A549 (cell line): ENCODE measurements around the gene HOXB4. TPM values are rescaled to one million over a fixed set of nuclear protein-coding genes. Genes with fewer than 3 reads are reported as not detected.

Source experiments
- ATAC-seq, 2 experiments: fragments of 200-7000 bp in 1 of 2; fragments of >200 bp in 1 of 2; cut with Nextera tagmentation in 1 of 2; cut with Tn5 transposase in 1 of 2; 3 replicates each; pipeline versions ENCODE4 v1.8.0 to v1.9.1; 2018 to 2020; ENCODE audit warnings: mild to moderate bottlenecking in 1 of 2, moderate library complexity in 1 of 2
- CTCF ChIA-PET: fragments of 300-600 bp; sonication (Branson Sonifier 250); formaldehyde crosslinking; extraction: SDS; loops from one replicate; lab custom pipeline; 2021; ENCODE audit warnings: antibody characterized with exemption, inconsistent platforms; lab: Yijun Ruan, JAX
- POLR2A ChIA-PET: fragments of 350-600 bp; formaldehyde crosslinking; extraction: SDS; loops from one replicate; lab custom pipeline; 2021; ENCODE audit warnings: antibody characterized with exemption, inconsistent platforms; lab: Yijun Ruan, JAX
- DNase-seq, 2 experiments: peaks; one replicate each; pipeline versions ENCODE4 v3.0.0 to v3.0.0-alpha.2; 2011 to 2016; ENCODE audit warnings: low read depth in 1 of 2, low spot score in 1 of 2
- FAIRE-seq: peaks from 2 replicates; lab custom pipeline; 2011; peaks lifted over from hg19 to GRCh38; lab: Jason Lieb, UNC
- H3K27ac ChIP-seq, 2 experiments: fragments of >200 bp; sonication (Bioruptor Twin); formaldehyde crosslinking; 3 replicates each; pipeline ENCODE4 v1.5.1; 2016 to 2017
- H3K4me1 ChIP-seq: fragments of >200 bp; sonication (Bioruptor Twin); formaldehyde crosslinking; 3 replicates; pipeline ENCODE4 v1.6.1; 2016
- H3K4me2 ChIP-seq: fragments of >200 bp; sonication (Bioruptor Twin); formaldehyde crosslinking; 3 replicates; pipeline ENCODE4 v1.6.1; 2016
- H3K4me3 ChIP-seq: fragments of >200 bp; sonication (Bioruptor Twin); formaldehyde crosslinking; 3 replicates; pipeline ENCODE4 v1.5.1; 2016
- H3K9me3 ChIP-seq: fragments of >200 bp; sonication (Bioruptor Twin); formaldehyde crosslinking; 3 replicates; pipeline ENCODE4 v1.6.1; 2016
- CEBPB ChIP-seq, 2 experiments: fragments of >200 bp in 1 of 2; sonication (Bioruptor Twin) in 1 of 2; formaldehyde crosslinking in 1 of 2; IDR thresholded peaks; 2 replicates each; pipeline ENCODE4 v1.6.1; 2012 to 2016
- FOSB ChIP-seq: fragments of 250-450 bp; sonication (Bioruptor Pico); IDR thresholded peaks from 2 replicates; pipeline ENCODE4 v1.5.0; 2020; ENCODE audit warnings: mild to moderate bottlenecking, moderate library complexity
- GATA3 ChIP-seq: IDR thresholded peaks from 2 replicates; pipeline ENCODE4 v1.6.1; 2012; ENCODE audit warnings: borderline replicate concordance
- HDAC2 ChIP-seq: fragments of 200-600 bp; sonication (generic); IDR thresholded peaks from 2 replicates; pipeline ENCODE4 v1.6.1; 2016
- HEYL ChIP-seq: fragments of 250-450 bp; sonication (Bioruptor Pico); IDR thresholded peaks from 2 replicates; pipeline ENCODE4 v1.8.0; 2021; ENCODE audit warnings: mild to moderate bottlenecking, moderate library complexity
- HOXA7 ChIP-seq: fragments of 250-450 bp; sonication (Bioruptor Pico); IDR thresholded peaks from 2 replicates; pipeline ENCODE4 v1.5.0; 2020; ENCODE audit warnings: mild to moderate bottlenecking, moderate library complexity
- HOXB13 ChIP-seq: fragments of 250-450 bp; sonication (Bioruptor Pico); IDR thresholded peaks from 2 replicates; pipeline ENCODE4 v1.5.0; 2020; ENCODE audit warnings: low read depth, mild to moderate bottlenecking, moderate library complexity
- HOXB5 ChIP-seq: fragments of 250-450 bp; sonication (Bioruptor Pico); IDR thresholded peaks from 2 replicates; pipeline ENCODE4 v1.5.0; 2020; ENCODE audit warnings: mild to moderate bottlenecking, moderate library complexity
- JUN ChIP-seq, 2 experiments: fragments of >200 bp; sonication (Bioruptor Twin); formaldehyde crosslinking; IDR thresholded peaks; 2 replicates in 1 of 2; 3 replicates in 1 of 2; pipeline ENCODE4 v1.6.1; 2016 to 2017
- MAZ ChIP-seq: fragments of 150-350 bp; IDR thresholded peaks from 2 replicates; pipeline ENCODE4 v1.6.1; 2014; ENCODE audit warnings: antibody characterized with exemption, low read depth, low read length, borderline replicate concordance
- NFE2L2 ChIP-seq: fragments of 150-350 bp; conservative IDR thresholded peaks from 2 replicates; pipeline ENCODE4 v1.6.1; 2014; ENCODE audit warnings: low read length
- NPAS2 ChIP-seq: fragments of 250-450 bp; sonication (Bioruptor Pico); IDR thresholded peaks from 2 replicates; pipeline ENCODE4 v1.8.0; 2022; ENCODE audit warnings: mild to moderate bottlenecking, moderate library complexity, borderline replicate concordance
- PBX3 ChIP-seq: IDR thresholded peaks from 2 replicates; pipeline ENCODE4 v1.6.1; 2012
- ZFP36 ChIP-seq: fragments of 450-650 bp; IDR thresholded peaks from 2 replicates; pipeline ENCODE4 v1.6.1; 2014; ENCODE audit warnings: borderline replicate concordance; ENCODE audit not compliant: partially characterized antibody
- ZSCAN20 ChIP-seq: fragments of 250-450 bp; sonication (Bioruptor Pico); IDR thresholded peaks from 2 replicates; pipeline ENCODE4 v1.8.0; 2022; ENCODE audit warnings: mild to moderate bottlenecking, moderate library complexity
- WGBS: methylation state at CpG from one replicate; pipeline ENCODE4 v1.1.6; 2017; ENCODE audit errors: missing lambda C conversion rate; 5-methylcytosine and 5-hydroxymethylcytosine counted together
- polyA plus RNA-seq, 4 experiments: library from polyadenylated mRNA; depleted of rRNA in 3 of 4; stranded (reverse); fragments of >200 nt; fragmentation: RNase III in 1 of 4; extraction: RNeasy Plus Mini Kit Qiagen cat#74134 plus additional on column Dnase treatment in 1 of 4; gene quantifications; 2 replicates in 3 of 4; 3 replicates in 1 of 4; pipeline ENCODE4 v1.2.3, GENCODE V29; 2011 to 2017
- TF ChIP-seq, protein P1 (sequence below): IDR thresholded peaks from 2 replicates; pipeline ENCODE4 v1.6.1; 2012; ENCODE audit warnings: low read depth, borderline replicate concordance
- TF ChIP-seq, protein P2 (sequence below): fragments of 250-450 bp; sonication (Bioruptor Pico); IDR thresholded peaks from 2 replicates; pipeline ENCODE4 v1.5.0; 2020; ENCODE audit warnings: low read depth, mild to moderate bottlenecking, moderate library complexity

HOXB4 gene
- polyA plus RNA-seq, 2 of the 4 experiments (the other 2 are of a cell fraction), result 0.30 to 0.74 TPM

DNA sequence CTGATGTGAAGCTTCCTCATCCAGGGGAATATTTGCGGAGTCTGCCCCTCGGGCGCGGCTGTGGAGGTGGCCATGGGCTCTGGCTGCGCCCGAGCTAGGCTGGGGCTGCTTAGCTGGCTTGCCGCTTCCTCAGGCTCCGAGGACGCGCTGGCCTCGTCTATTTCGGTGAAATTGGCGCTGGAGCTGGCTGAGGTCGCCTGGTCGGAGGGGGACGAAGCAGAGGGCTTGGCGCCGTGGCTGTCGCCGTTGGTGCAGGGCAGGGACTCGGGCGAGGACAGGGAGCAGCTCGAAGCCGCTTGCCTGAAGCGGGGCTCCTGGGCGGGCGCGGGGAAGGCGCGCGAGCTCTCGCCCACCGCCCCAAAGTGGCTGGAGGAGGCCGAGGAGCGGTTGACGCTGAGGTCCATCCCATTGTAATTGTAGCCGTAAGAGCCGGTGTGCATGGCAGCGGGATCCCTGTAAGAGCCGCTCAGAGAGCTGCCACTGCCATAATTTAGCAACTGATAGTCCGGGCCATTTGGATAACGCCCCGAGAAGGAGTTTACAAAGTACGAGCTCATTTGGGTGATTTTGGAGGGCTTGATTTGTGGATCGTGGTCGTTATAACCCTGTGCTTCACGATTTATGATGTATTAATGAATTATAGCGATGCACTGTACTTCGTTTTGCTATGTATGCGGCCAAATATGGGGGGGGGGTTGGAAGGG lies 15.1 kb upstream of the HOXB4 start, which contains the start of gene HOXB5:
TSS of gene HOXB5 (minus strand) at position 654 of the 704 bp plus-strand sequence. CDS start at position 557, 97 bp downstream.
- CTCF ChIA-PET, result interaction anchor here (0.6 to 5.9 kb wide), 50 partner anchors 16 to 568 kb away, joined by 3 to 64 read pairs (median 4); no protein-coding TSS in a partner anchor
- 74% methylated on average over 50 of the region's 50 CpGs for WGBS

GRCh38 chr17:48592577-48592976 lies 14.4 kb upstream of the HOXB4 start:
- FAIRE-seq (no peak), ATAC-seq (no peak), DNase-seq (no peak)
- TF ChIP-seq MAZ (no peak), NFE2L2 (no peak), HOXB13 (CRISPR knock-in tag) (no peak), NPAS2 (CRISPR knock-in tag) (no peak), HEYL (CRISPR knock-in tag) (no peak), HDAC2 (no peak), PBX3 (no peak), GATA3 (no peak), ZSCAN20 (CRISPR knock-in tag) (no peak), FOSB (no peak), HOXA7 (CRISPR knock-in tag) (no peak), JUN (IDR thresholded peaks at IDR 0.05) (no peak)
- TF ChIP-seq, protein P1, sequence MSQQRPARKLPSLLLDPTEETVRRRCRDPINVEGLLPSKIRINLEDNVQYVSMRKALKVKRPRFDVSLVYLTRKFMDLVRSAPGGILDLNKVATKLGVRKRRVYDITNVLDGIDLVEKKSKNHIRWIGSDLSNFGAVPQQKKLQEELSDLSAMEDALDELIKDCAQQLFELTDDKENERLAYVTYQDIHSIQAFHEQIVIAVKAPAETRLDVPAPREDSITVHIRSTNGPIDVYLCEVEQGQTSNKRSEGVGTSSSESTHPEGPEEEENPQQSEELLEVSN, result no peak
- Histone ChIP-seq H3K4me1 (peaks cover 8% of the 10 kb centered on the region), H3K4me2 (no peak overlapping the region), H3K27ac (no peak overlapping the region), H3K4me3 (no peak overlapping the region), H3K9me3 (no peaks in the 10 kb centered on the region)
- WGBS, result 90% methylated on average over 14 of the region's 14 CpGs
- POLR2A ChIA-PET, result no interaction called here
- CTCF ChIA-PET, result interaction anchor here (0.7 to 5.9 kb wide), 38 partner anchors 16 to 567 kb away, joined by 3 to 64 read pairs (median 4); no protein-coding TSS in a partner anchor

More for the DNA sequence above, 15.1 kb upstream of the HOXB4 start, which contains the start of gene HOXB5:
- TF ChIP-seq HOXB13 (CRISPR knock-in tag) (no peak), JUN (IDR thresholded peaks at IDR 0.05) (0 out of 5 replicates have a peak, but pooled peaks of 1 of the 2 experiments have one; percentile 6), HOXB5 (CRISPR knock-in tag) (0 out of 2 replicates have a peak, but pooled peaks have one; percentile 15)
- peak within 1 kb of the TSS; percentile 22 for H3K4me3 ChIP-seq
- H3K9me3 ChIP-seq, result no peaks in the 10 kb centered on the region
- H3K4me1 ChIP-seq, result peaks cover 5% of the 10 kb centered on the region
- FAIRE-seq (no peak), ATAC-seq (no peak), DNase-seq (no peak)
- H3K27ac ChIP-seq, result peak within 1 kb of the TSS in 1 of 2 experiments; percentile 60; a peak in 4 of 6 replicates
- peak within 1 kb of the TSS; percentile 64 for H3K4me2 ChIP-seq
- POLR2A ChIA-PET, result interaction anchor here (0.7 kb wide), 1 partner anchor 205 kb away, joined by 4 read pairs; no protein-coding TSS in a partner anchor

DNA sequence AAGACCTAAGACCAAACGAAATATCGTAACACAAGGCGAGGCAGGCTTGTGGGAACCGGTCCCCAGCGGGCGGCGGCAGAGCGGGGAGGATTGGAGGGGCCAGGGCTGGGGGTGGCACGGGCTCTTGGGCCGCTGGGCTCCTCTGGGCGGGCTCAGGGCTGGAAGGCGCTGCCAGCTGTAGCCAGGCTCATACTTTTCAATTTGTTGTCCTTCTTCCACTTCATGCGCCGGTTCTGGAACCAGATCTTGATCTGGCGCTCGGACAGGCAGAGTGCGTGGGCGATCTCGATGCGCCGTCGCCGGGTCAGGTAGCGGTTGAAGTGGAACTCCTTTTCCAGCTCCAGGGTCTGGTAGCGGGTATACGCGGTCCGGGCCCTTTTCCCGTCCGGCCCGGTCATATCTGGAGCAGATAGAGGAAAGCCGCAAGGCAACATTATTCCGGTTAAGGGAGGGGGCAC lies 13.9 kb upstream of the HOXB4 start:
- Histone ChIP-seq H3K4me3 (no peak overlapping the region), H3K9me3 (no peaks in the 10 kb centered on the region), H3K27ac (no peak overlapping the region)
- no peak for ATAC-seq
- 95% methylated on average over 33 of the region's 33 CpGs for WGBS
- TF ChIP-seq, protein P2, sequence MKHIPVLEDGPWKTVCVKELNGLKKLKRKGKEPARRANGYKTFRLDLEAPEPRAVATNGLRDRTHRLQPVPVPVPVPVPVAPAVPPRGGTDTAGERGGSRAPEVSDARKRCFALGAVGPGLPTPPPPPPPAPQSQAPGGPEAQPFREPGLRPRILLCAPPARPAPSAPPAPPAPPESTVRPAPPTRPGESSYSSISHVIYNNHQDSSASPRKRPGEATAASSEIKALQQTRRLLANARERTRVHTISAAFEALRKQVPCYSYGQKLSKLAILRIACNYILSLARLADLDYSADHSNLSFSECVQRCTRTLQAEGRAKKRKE (CRISPR knock-in tag), result no peak
- TF ChIP-seq ZFP36 (no peak), CEBPB (IDR thresholded peaks at IDR 0.05) (no peak)
- TF ChIP-seq, all 56 proteins: peak for 0
- ChIA-PET POLR2A (no interaction called here), CTCF (interaction anchor here (0.7 to 5.9 kb wide), 20 partner anchors 24 to 567 kb away, joined by 3 to 64 read pairs (median 7); no protein-coding TSS in a partner anchor)
- peaks cover 13% of the 10 kb centered on the region for H3K4me1 ChIP-seq
- DNase-seq (no peak), FAIRE-seq (no peak)
- H3K4me2 ChIP-seq, result no peak overlapping the region
